Muscle layer of duodenum (tissue), 2 donors: ENCODE measurements around the gene MTO1.
"Not testable (repeated sequence)": the region's sequence is repeated elsewhere in the genome, so short reads cannot be mapped to it uniquely, and the experiment has no call there.

Source experiments
- H3K27ac ChIP-seq: one replicate; pipeline ENCODE4 v1.7.0; 2013; ENCODE audit warnings: mild to moderate bottlenecking, low read length
- H3K27me3 ChIP-seq: one replicate; pipeline ENCODE4 v1.7.0; 2013; ENCODE audit warnings: low read depth, mild to moderate bottlenecking, control low read depth, low read length
- H3K36me3 ChIP-seq, 2 donors: one replicate each; pipeline ENCODE4 v1.7.0; 2013; ENCODE audit warnings: low read length in 2 of 2, control low read depth in 1 of 2, mild to moderate bottlenecking in 1 of 2; ENCODE audit not compliant: insufficient read depth in 2 of 2, control insufficient read depth in 1 of 2
- H3K4me1 ChIP-seq, 2 donors: one replicate each; pipeline ENCODE4 v1.7.0; 2013; ENCODE audit warnings: low read length in 2 of 2, mild to moderate bottlenecking in 2 of 2, control low read depth in 1 of 2, moderate library complexity in 1 of 2; ENCODE audit not compliant: insufficient read depth in 2 of 2, control insufficient read depth in 1 of 2
- H3K4me3 ChIP-seq, 2 donors: one replicate each; pipeline ENCODE4 v1.7.0; 2013; ENCODE audit warnings: low read length in 2 of 2, low read depth in 1 of 2, mild to moderate bottlenecking in 1 of 2
- H3K9me3 ChIP-seq, 2 donors: one replicate each; pipeline ENCODE4 v1.7.0; 2013; ENCODE audit warnings: low read length in 2 of 2, control low read depth in 1 of 2, mild to moderate bottlenecking in 1 of 2; ENCODE audit not compliant: control insufficient read depth in 1 of 2
- donor health status: healthy.

MTO1 gene

DNA sequence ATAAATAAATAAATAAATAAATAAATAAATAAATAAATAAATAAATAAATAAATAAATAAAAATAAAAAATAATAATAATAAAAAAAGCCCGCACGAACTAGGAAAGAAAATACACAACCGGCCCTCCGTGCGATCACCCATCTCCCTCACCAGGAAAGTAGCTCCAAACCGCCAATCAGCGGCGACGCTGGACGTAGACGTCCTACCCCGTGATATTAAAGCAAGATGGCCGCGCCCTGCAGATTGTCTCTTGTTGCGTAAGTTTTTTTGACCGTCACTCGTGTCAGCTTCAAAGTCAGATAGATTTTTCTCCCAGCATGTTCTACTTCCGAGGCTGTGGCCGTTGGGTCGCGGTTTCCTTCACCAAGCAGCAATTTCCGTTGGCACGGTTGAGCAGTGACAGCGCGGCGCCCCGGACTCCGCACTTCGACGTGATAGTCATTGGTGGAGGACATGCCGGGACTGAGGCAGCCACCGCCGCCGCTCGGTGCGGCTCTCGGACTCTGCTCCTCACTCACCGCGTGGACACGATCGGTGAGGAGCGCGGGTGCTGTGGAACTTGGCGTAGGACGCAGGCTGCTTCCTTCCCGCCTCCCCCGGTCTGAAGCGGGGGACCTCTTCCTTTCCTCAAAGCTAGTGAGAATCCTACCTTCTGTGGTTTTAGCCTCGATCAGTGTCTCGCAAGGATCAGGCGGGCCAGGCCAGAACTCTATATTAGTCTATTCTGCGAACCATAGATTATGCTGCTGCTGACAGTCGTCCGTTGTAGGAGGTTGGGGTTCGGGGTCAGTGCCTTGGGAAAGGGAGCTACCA, at the start of gene MTO1:
TSS of gene MTO1 (plus strand) at position 201 of the 814 bp plus-strand sequence. CDS start at position 319, 118 bp downstream.
- Histone ChIP-seq H3K4me1 (peaks cover 4 to 16% of the 10 kb centered on the region in 2 donors), H3K9me3 (no peaks in the 10 kb centered on the region), H3K4me3 (peak within 1 kb of the TSS; percentile 98), H3K27ac (peak within 1 kb of the TSS; percentile 95), H3K36me3 (peaks cover 6 to 18% of the 10 kb centered on the region in 2 donors), H3K27me3 (no peaks in the 10 kb centered on the region)

- no peaks in the 10 kb centered on the region for H3K36me3 ChIP-seq
- no peaks in the 10 kb centered on the region for H3K4me1 ChIP-seq
- no peaks in the 10 kb centered on the region for H3K9me3 ChIP-seq
- H3K27ac ChIP-seq = no peak overlapping the region
- no peaks in the 10 kb centered on the region for H3K27me3 ChIP-seq
- no peak overlapping the region for H3K4me3 ChIP-seq
Measured at GRCh38 chr6:73413102-73413501, 48.4 kb upstream of the MTO1 start.

GRCh38 chr6:73418081-73418741, 43.3 kb upstream of the MTO1 start:
- H3K4me3 ChIP-seq = no peak overlapping the region
- no peaks in the 10 kb centered on the region for H3K27me3 ChIP-seq
- H3K9me3 ChIP-seq = no peaks in the 10 kb centered on the region
- no peak overlapping the region for H3K27ac ChIP-seq
- no peaks in the 10 kb centered on the region for H3K4me1 ChIP-seq
- H3K36me3 ChIP-seq = no peaks in the 10 kb centered on the region

DNA sequence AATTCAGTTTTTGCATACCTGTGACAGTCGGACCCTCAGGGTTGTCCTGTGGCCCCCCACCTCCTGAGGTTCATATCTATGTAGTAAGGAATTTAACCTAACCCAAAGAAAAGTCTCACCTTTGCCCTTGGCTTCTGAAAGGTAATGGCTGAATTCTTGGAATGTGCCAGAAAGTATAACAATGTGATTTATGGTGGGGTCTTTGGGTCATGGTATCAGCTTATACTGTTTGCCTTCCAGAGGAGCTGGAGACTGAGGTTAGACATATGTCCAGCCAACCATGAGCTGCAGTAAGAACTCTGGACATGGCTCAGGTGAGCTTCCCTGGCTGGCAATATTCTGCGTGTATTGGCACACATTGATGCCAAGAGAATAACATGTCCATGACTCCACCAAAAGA, 40.0 kb upstream of the MTO1 start:
- Histone ChIP-seq H3K27me3 (no peaks in the 10 kb centered on the region), H3K9me3 (no peaks in the 10 kb centered on the region), H3K27ac (no peak overlapping the region), H3K36me3 (peaks cover 2 to 14% of the 10 kb centered on the region in 2 donors), H3K4me1 (no peaks in the 10 kb centered on the region), H3K4me3 (no peak overlapping the region)

- Histone ChIP-seq H3K4me1 (no peaks in the 10 kb centered on the region), H3K27ac (no peak overlapping the region), H3K27me3 (no peaks in the 10 kb centered on the region), H3K9me3 (no peaks in the 10 kb centered on the region), H3K36me3 (peaks cover 0 to 5% of the 10 kb centered on the region in 2 donors), H3K4me3 (no peak overlapping the region)
Measured at GRCh38 chr6:73435236-73435635, 26.3 kb upstream of the MTO1 start.

GRCh38 chr6:73443555-73443954, 18.0 kb upstream of the MTO1 start:
- no peaks in the 10 kb centered on the region for H3K4me1 ChIP-seq
- no peak overlapping the region for H3K27ac ChIP-seq
- no peaks in the 10 kb centered on the region for H3K9me3 ChIP-seq
- no peaks in the 10 kb centered on the region for H3K27me3 ChIP-seq
- no peak overlapping the region for H3K4me3 ChIP-seq
- peaks cover 0 to 17% of the 10 kb centered on the region in 2 donors for H3K36me3 ChIP-seq

- peak overlapping the region; percentile 83 to 88 for H3K4me3 ChIP-seq
- H3K27me3 ChIP-seq = no peaks in the 10 kb centered on the region
- peaks cover 0 to 4% of the 10 kb centered on the region in 2 donors for H3K36me3 ChIP-seq
- H3K4me1 ChIP-seq = no peaks in the 10 kb centered on the region
- H3K27ac ChIP-seq = peak overlapping the region; percentile 69
- no peaks in the 10 kb centered on the region for H3K9me3 ChIP-seq
Measured at GRCh38 chr6:73451223-73452106, 10.1 kb upstream of the MTO1 start.

DNA sequence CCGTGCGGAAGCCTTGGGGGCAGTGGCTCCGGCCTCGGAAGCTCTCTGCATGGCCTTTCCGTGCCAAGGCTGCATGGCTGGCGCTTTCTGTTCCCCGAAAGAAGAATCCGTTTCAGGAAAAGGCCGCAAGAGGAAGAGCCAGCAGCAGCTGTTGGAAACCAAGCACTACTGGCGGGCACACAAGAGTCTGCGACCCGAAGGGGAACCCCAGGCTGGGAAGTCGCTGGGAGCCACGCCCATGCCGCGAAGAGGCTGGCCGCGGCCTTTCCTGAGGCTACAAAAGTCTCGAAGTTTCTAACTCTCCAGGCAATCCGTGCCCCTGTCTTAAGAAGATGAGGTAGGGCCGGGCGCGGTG, 9.5 kb upstream of the MTO1 start, which contains the start of gene CGAS:
TSS of gene CGAS (minus strand) at position 191 of the 355 bp plus-strand sequence. CDS start at position 75, 116 bp downstream.
- H3K36me3 ChIP-seq = peaks cover 0 to 4% of the 10 kb centered on the region in 2 donors
- H3K4me3 ChIP-seq = peak within 1 kb of the TSS; percentile 83 to 88
- H3K27me3 ChIP-seq = no peaks in the 10 kb centered on the region
- H3K9me3 ChIP-seq = no peaks in the 10 kb centered on the region
- H3K27ac ChIP-seq = peak within 1 kb of the TSS; percentile 69
- H3K4me1 ChIP-seq = no peaks in the 10 kb centered on the region

DNA sequence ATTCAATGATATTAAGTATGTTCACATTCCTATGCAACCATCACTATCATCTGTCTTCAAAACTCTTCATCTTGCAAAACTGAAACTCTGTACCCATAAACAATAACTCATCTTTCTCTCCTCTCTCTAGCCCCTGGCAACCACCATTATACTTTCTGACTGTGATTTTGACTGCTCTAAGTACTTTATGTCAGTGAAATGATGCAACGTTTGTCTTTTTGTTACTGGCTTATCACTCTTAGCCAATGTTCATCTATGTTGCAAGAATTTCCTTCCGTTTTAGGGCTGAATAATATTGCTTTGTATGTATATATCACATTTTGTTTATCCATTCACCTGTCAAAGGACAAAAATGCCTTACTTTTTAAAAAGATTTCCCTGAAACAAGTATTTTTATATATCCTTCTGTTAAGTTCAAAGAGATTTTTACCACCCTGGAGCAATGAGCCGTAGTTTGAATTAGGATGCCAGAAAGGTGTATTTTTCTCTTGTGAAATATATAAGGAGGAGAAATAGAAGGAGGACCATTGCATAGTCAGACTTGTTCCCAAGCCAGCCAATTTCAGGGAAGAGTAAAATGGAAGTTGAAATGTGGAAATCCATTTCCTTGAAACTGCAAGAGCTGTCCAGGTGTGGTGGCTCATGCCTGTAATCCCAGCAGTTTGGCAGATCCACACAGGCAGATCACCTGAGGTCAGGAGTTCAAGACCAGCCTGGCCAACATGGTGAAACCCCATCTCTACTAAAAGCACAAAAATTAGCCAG, 5.5 kb upstream of the MTO1 start:
- H3K27ac ChIP-seq = no peak overlapping the region
- no peak overlapping the region for H3K4me3 ChIP-seq
- no peaks in the 10 kb centered on the region for H3K9me3 ChIP-seq
- H3K36me3 ChIP-seq = no peaks in the 10 kb centered on the region
- H3K27me3 ChIP-seq = no peaks in the 10 kb centered on the region
- no peaks in the 10 kb centered on the region for H3K4me1 ChIP-seq

DNA sequence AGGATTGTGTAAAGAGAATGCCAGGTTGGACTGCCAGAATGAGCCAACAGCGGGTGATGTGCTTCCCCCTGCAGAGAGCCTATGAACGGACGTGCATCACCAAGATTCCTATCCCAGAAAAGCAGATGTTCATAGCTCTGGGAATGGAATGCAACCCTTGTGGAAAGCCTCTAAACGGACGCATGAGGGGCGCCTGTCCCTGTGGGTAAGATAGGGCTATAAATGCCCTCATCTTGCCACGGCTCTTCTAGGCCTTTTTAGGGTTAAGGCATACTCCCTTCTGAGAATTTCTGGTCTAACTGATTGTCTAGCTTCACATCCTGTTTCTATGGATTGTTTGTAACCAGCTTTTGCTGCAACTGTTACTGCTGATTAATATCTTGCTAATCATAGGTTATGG, 2.1 kb upstream of the MTO1 start:
- not testable (repeated sequence) for H3K4me3 ChIP-seq, H3K36me3 ChIP-seq, H3K27me3 ChIP-seq, H3K27ac ChIP-seq, H3K9me3 ChIP-seq
- peaks cover 4 to 16% of the 10 kb centered on the region in 2 donors for H3K4me1 ChIP-seq
